WTC11 (cell line): Measurements from ENCODE around the gene HSF5. TPM values are rescaled to one million over a fixed set of nuclear protein-coding genes. Genes with fewer than 3 reads are reported as not detected.
"Not testable (repeated sequence)": the region's sequence is repeated elsewhere in the genome, so short reads cannot be mapped to it uniquely, and the experiment has no call there.

Source experiments
- ATAC-seq: fragments of 200-7000 bp; cut with Tn5 transposase; 2 replicates; pipeline ENCODE4 v1.10.0; 2021; ENCODE audit warnings: mild to moderate bottlenecking, moderate library complexity
- CTCF ChIA-PET: fragments of 300-600 bp; sonication (Branson Sonifier 250); formaldehyde crosslinking; loops from one replicate; lab custom pipeline; 2021; ENCODE audit warnings: antibody characterized with exemption; lab: Charles Lee
- POLR2A ChIA-PET: fragments of 350-600 bp; sonication (Branson Sonifier 250); formaldehyde crosslinking; loops from one replicate; lab custom pipeline; 2021; ENCODE audit warnings: antibody characterized with exemption; lab: Charles Lee
- DNase-seq: peaks from one replicate; pipeline ENCODE4 v3.0.0; 2021; ENCODE audit warnings: low spot score
- H3K27ac Mint-ChIP-seq: 2 replicates; pipeline ENCODE4 v1.8.0; 2021; ENCODE audit warnings: mixed read lengths
- H3K27me3 Mint-ChIP-seq: 2 replicates; pipeline ENCODE4 v1.8.0; 2021; ENCODE audit warnings: low read depth, mild to moderate bottlenecking, moderate library complexity, mixed read lengths
- H3K36me3 Mint-ChIP-seq: 2 replicates; pipeline ENCODE4 v1.8.0; 2021; ENCODE audit warnings: mixed read lengths
- H3K4me1 Mint-ChIP-seq: 2 replicates; pipeline ENCODE4 v1.8.0; 2022; ENCODE audit warnings: mixed read lengths
- H3K4me3 Mint-ChIP-seq: 2 replicates; pipeline ENCODE4 v1.8.0; 2021; ENCODE audit warnings: mild to moderate bottlenecking, moderate library complexity, mixed read lengths
- H3K9me3 Mint-ChIP-seq: 2 replicates; pipeline ENCODE4 v1.8.0; 2021; ENCODE audit warnings: mixed read lengths
- AFF4 ChIP-seq: sonication (generic); formaldehyde crosslinking; IDR thresholded peaks from 2 replicates; pipeline ENCODE4 v1.8.1; 2023; ENCODE audit warnings: mild to moderate bottlenecking, missing genetic modification reagents, borderline replicate concordance
- ARID4B ChIP-seq: sonication (generic); formaldehyde crosslinking; IDR thresholded peaks from 2 replicates; pipeline ENCODE4 v1.8.0; 2023; ENCODE audit warnings: missing genetic modification reagents, mild to moderate bottlenecking, borderline replicate concordance
- CREM ChIP-seq: sonication (generic); formaldehyde crosslinking; IDR thresholded peaks from 2 replicates; pipeline ENCODE4 v1.8.1; 2022; ENCODE audit warnings: mild to moderate bottlenecking, missing genetic modification reagents, moderate library complexity
- GABPB1 ChIP-seq: sonication (generic); formaldehyde crosslinking; IDR thresholded peaks from 2 replicates; pipeline ENCODE4 v1.8.1; 2023; ENCODE audit warnings: mild to moderate bottlenecking, missing genetic modification reagents
- GRHL2 ChIP-seq: fragments of 250-450 bp; sonication (Bioruptor Pico); IDR thresholded peaks from 2 replicates; pipeline ENCODE4 v1.8.0; 2022; ENCODE audit warnings: mild to moderate bottlenecking, moderate library complexity; ENCODE audit not compliant: insufficient replicate concordance, severe bottlenecking
- GTF2I ChIP-seq: fragments of 250-450 bp; sonication (Bioruptor Pico); conservative IDR thresholded peaks from 2 replicates; pipeline ENCODE4 v1.4.0; 2021; ENCODE audit warnings: mild to moderate bottlenecking
- MXD4 ChIP-seq: fragments of 250-450 bp; sonication (Bioruptor Pico); IDR thresholded peaks from 2 replicates; pipeline ENCODE4 v1.8.0; 2021; ENCODE audit warnings: mild to moderate bottlenecking, moderate library complexity, borderline replicate concordance
- MYBL2 ChIP-seq: sonication (generic); formaldehyde crosslinking; IDR thresholded peaks from 2 replicates; pipeline ENCODE4 v1.8.1; 2023; ENCODE audit warnings: mild to moderate bottlenecking, moderate library complexity, missing genetic modification reagents
- NR2C2 ChIP-seq: sonication (generic); formaldehyde crosslinking; IDR thresholded peaks from 2 replicates; pipeline ENCODE4 v1.8.0; 2022; ENCODE audit warnings: mild to moderate bottlenecking, missing genetic modification reagents
- PRDM15 ChIP-seq: sonication (generic); formaldehyde crosslinking; IDR thresholded peaks from 2 replicates; pipeline ENCODE4 v1.8.0; 2022; ENCODE audit warnings: missing genetic modification reagents
- RORB ChIP-seq: fragments of 250-450 bp; sonication (Bioruptor Pico); IDR thresholded peaks from 2 replicates; pipeline ENCODE4 v1.9.0; 2021; ENCODE audit warnings: mild to moderate bottlenecking
- TEAD4 ChIP-seq: sonication (generic); formaldehyde crosslinking; IDR thresholded peaks from 2 replicates; pipeline ENCODE4 v1.8.0; 2022; ENCODE audit warnings: mild to moderate bottlenecking, missing genetic modification reagents
- ZBTB21 ChIP-seq: sonication (generic); formaldehyde crosslinking; IDR thresholded peaks from 2 replicates; pipeline ENCODE4 v1.8.1; 2023; ENCODE audit warnings: mild to moderate bottlenecking, missing genetic modification reagents, borderline replicate concordance
- ZNF219 ChIP-seq: sonication (generic); formaldehyde crosslinking; IDR thresholded peaks from 2 replicates; pipeline ENCODE4 v1.8.0; 2023; ENCODE audit warnings: missing genetic modification reagents, mild to moderate bottlenecking, borderline replicate concordance
- ZNF281 ChIP-seq: sonication (generic); formaldehyde crosslinking; IDR thresholded peaks from 2 replicates; pipeline ENCODE4 v1.8.0; 2023; ENCODE audit warnings: mild to moderate bottlenecking, missing genetic modification reagents
- ZNF512 ChIP-seq: sonication (generic); formaldehyde crosslinking; IDR thresholded peaks from 2 replicates; pipeline ENCODE4 v1.8.1; 2022; ENCODE audit warnings: missing genetic modification reagents, borderline replicate concordance
- total RNA-seq: library from RNA; stranded (reverse); gene quantifications from 3 replicates; pipeline ENCODE4 v1.2.3, GENCODE V29; 2021

HSF5 gene
- total RNA-seq, 1 experiment from 2014 or later: 0.09 TPM

- TF ChIP-seq ZNF219 (CRISPR knock-in tag): no peak
Measured at GRCh38 chr17:58398574-58399266, 89.5 kb downstream of the HSF5 start (continued).

GRCh38 chr17:58397421-58397820 is 90.8 kb downstream of the HSF5 start:
- Mint-ChIP-seq H3K27me3 (peaks cover 85% of the 10 kb centered on the region), H3K4me1 (peaks cover 35% of the 10 kb centered on the region)
- H3K27ac Mint-ChIP-seq, DNase-seq, ATAC-seq, CTCF ChIA-PET, H3K4me3 Mint-ChIP-seq, H3K9me3 Mint-ChIP-seq, H3K36me3 Mint-ChIP-seq: not testable (repeated sequence)
- POLR2A ChIA-PET: interaction anchor here (0.6 to 1.0 kb wide), 3 partner anchors 9 to 604 kb away, joined by 3 read pairs; no protein-coding TSS in a partner anchor

- Mint-ChIP-seq H3K4me3 (no peak overlapping the region), H3K27ac (no peak overlapping the region), H3K9me3 (no peaks in the 10 kb centered on the region), H3K4me1 (peaks cover 33% of the 10 kb centered on the region), H3K27me3 (peaks cover 78% of the 10 kb centered on the region), H3K36me3 (no peaks in the 10 kb centered on the region)
- POLR2A ChIA-PET: no interaction called here
- CTCF ChIA-PET: interaction anchor here (1.0 kb wide), 1 partner anchor 21 kb away, joined by 3 read pairs; the partner anchor contains the start of gene RNF43
- ATAC-seq (no peak), DNase-seq (no peak)
- TF ChIP-seq GABPB1 (no peak), AFF4 (no peak), PRDM15 (CRISPR knock-in tag) (no peak), ZBTB21 (CRISPR knock-in tag) (no peak), MXD4 (CRISPR knock-in tag) (no peak), GRHL2 (CRISPR knock-in tag) (no peak), ARID4B (CRISPR knock-in tag) (no peak), NR2C2 (CRISPR knock-in tag) (no peak), CREM (no peak), ZNF281 (CRISPR knock-in tag) (no peak), RORB (CRISPR knock-in tag) (no peak), MYBL2 (CRISPR knock-in tag) (no peak), ZNF512 (CRISPR knock-in tag) (no peak), GTF2I (no peak), TEAD4 (CRISPR knock-in tag) (no peak)
Measured at GRCh38 chr17:58396173-58396572, 92.0 kb downstream of the HSF5 start.
